Activated T-helper 1 cell treated with Interleukin-2 at 50 U/mL for 16 hours (primary cell): ENCODE measurements around the gene MADCAM1.
A peak's percentile ranks its signal among the peaks of the same experiment; 100 is the strongest.

ENCODE experiments used
- DNase-seq: peaks from one replicate; pipeline ENCODE4 v3.0.0-alpha.2; 2020; ENCODE audit warnings: low read depth

Gene MADCAM1

GRCh38 chr19:488505-489417 lies 7.5 kb upstream of the MADCAM1 start:
- peak; percentile 90 for DNase-seq

- DNase-seq = no peak
Measured at GRCh38 chr19:489418-490196, 6.7 kb upstream of the MADCAM1 start.

- no peak for DNase-seq
Measured at GRCh38 chr19:491146-491741, 5.0 kb upstream of the MADCAM1 start.

- peak; percentile 39 for DNase-seq
Measured at GRCh38 chr19:492091-492531, 4.2 kb upstream of the MADCAM1 start.

- DNase-seq = no peak
Measured at GRCh38 chr19:493391-494170, 2.7 kb upstream of the MADCAM1 start.

GRCh38 chr19:494171-495080 lies 1.9 kb upstream of the MADCAM1 start:
- DNase-seq = no peak

GRCh38 chr19:495081-495401 lies 1.2 kb upstream of the MADCAM1 start:
- no peak for DNase-seq

- DNase-seq = no peak
Measured at GRCh38 chr19:495402-496111, 729 bp upstream of the MADCAM1 start.

- DNase-seq = no peak
Measured at GRCh38 chr19:496986-497385, 700 bp downstream of the MADCAM1 start.

- DNase-seq = no peak
Measured at GRCh38 chr19:497491-497868, 1.2 kb downstream of the MADCAM1 start.

GRCh38 chr19:497869-498510 lies 1.7 kb downstream of the MADCAM1 start:
- DNase-seq = no peak

- DNase-seq = no peak
Measured at GRCh38 chr19:498511-498891, 2.2 kb downstream of the MADCAM1 start.

GRCh38 chr19:498977-499623 lies 2.8 kb downstream of the MADCAM1 start:
- DNase-seq = no peak

GRCh38 chr19:501646-502045 lies 5.4 kb downstream of the MADCAM1 start:
- no peak for DNase-seq

- DNase-seq = no peak
Measured at GRCh38 chr19:504616-505015, 8.3 kb downstream of the MADCAM1 start.

- DNase-seq = peak; percentile 88
Measured at GRCh38 chr19:506404-507285, 10.4 kb downstream of the MADCAM1 start.

GRCh38 chr19:507286-508203 lies 11.3 kb downstream of the MADCAM1 start, which contains the start of gene TPGS1:
Gene TPGS1, plus strand, starts transcription at chr19:507497. Its CDS starts 10 bp downstream, at chr19:507507.
- DNase-seq = peak; percentile 78
